IPS DF 6.9 (cell line): ENCODE results near the gene NACC2.

Experiments
- DNase-seq: peaks from one replicate; pipeline ENCODE4 v3.0.0-alpha.2; 2013; ENCODE audit warnings: low read depth, low spot score
- H3K27ac ChIP-seq: one replicate; pipeline ENCODE4 v1.5.1; 2013; ENCODE audit warnings: low read length, control low read depth
- H3K27me3 ChIP-seq: 2 replicates; pipeline ENCODE4 v1.6.1; 2013; ENCODE audit warnings: mild to moderate bottlenecking, low read length; ENCODE audit not compliant: control insufficient read depth, insufficient read depth
- H3K36me3 ChIP-seq: 2 replicates; pipeline ENCODE4 v1.6.1; 2013; ENCODE audit warnings: low read length; ENCODE audit not compliant: control insufficient read depth, insufficient read depth
- H3K4me1 ChIP-seq: 2 replicates; pipeline ENCODE4 v1.6.1; 2013; ENCODE audit warnings: low read length; ENCODE audit not compliant: control insufficient read depth, insufficient read depth
- H3K4me3 ChIP-seq: 2 replicates; pipeline ENCODE4 v1.5.1; 2013; ENCODE audit warnings: mild to moderate bottlenecking, low read length
- H3K9me3 ChIP-seq: 2 replicates; pipeline ENCODE4 v1.6.1; 2013; ENCODE audit warnings: low read length, inconsistent platforms; ENCODE audit not compliant: control insufficient read depth, insufficient read depth
- WGBS: extraction: QIAGEN DNeasy Blood & Tissue Kit; methylation state at CpG from one replicate; pipeline ENCODE4 v1.1.7; 2013; ENCODE audit warnings: mixed read lengths, missing lambda C conversion rate; ENCODE audit not compliant: insufficient read length, insufficient coverage; 5-methylcytosine and 5-hydroxymethylcytosine counted together

Gene NACC2

DNA sequence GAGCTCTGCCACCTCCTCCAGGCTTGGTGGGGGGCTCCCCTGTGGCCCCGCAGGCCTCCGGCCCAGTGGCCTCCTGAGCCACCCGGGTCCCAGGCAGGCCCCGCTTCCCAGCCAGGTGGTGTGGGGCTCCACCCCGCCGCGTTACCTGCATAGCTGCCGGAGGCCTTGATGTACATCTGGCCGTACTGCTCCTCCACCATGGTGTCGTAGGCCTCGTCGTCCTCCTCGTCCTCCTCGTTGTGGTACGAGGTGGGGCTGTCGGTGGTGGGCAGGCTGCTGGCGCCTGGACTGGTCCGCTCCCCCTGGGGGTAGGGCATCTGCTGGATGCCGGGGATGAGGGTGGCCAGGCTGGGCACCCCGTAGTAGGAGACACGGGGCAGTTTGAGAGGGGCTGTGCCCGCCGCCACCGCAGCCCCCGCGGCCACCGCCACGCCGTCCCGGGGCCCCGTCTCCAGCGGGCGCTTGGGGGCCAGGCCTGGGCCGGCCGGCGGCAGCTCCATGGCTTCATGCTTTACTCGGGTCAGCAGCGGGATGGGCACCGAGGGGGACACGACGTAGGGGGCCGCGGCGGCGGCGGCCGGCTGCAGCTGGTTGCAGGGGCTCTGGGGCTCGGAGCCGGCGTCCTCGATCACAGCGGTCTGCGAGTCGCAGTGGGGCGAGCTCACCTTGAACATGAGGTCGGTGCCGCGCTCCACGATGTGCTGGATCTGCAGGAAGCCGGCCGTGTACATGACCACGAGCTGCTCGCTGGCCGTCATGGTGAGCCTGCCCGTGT is 45.4 kb downstream of the NACC2 start:
- DNase-seq, result no peak
- H3K27me3 ChIP-seq, result no peaks in the 10 kb centered on the region

DNA sequence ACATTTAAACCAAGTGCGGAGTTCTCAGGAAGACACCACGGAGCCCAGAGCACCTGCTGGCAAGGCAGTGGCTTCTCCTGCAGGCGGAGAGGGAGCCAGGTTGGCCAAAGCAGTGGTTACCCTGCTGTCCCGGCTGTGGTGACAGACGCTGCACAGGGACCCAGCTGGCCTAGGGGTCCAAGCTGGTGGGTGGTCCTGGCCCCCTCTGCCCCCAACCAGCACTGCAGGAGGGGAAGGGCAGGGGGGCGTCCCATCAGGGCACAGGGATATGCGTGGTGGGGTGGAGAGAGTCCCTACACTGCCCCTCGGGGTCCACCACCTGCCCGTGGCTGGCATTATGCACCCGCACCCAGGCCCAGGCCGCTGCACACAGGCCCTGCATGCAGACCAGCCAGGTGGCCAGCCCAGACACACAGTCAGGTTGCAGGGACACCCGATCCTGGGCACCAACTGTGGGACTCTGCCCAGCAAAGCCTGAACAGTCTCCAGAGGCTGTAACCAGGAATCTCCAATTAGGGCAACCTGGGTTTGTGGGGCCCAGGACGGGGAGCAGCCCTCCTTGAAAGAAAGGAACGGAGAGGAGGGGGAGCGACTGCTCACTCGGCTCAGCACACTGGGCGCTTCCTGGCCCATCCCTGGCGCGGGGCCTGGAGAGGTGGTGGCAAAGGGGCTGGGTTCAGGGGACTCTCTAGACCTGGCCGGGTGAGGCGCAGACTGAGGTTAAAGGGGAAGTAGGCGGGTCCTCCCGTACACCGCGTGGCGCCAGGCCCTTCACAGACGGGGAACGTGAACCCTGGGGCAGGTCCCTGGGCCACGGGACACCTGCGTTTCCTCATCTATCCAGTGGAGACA is 46.3 kb downstream of the NACC2 start:
- no peak overlapping the region for H3K27ac ChIP-seq
- no peak overlapping the region for H3K4me3 ChIP-seq
- WGBS, result no CpG with 5 or more reads among the region's 30 CpGs
- no peaks in the 10 kb centered on the region for H3K27me3 ChIP-seq
- H3K4me1 ChIP-seq, result peaks cover 17% of the 10 kb centered on the region
- peaks cover 3% of the 10 kb centered on the region; the same call in 1 of the 2 replicates for H3K36me3 ChIP-seq
- H3K9me3 ChIP-seq, result no peaks in the 10 kb centered on the region
- DNase-seq, result no peak

More for the DNA sequence above, 45.4 kb downstream of the NACC2 start:
- Histone ChIP-seq H3K36me3 (peaks cover 3% of the 10 kb centered on the region; the same call in 1 of the 2 replicates), H3K4me3 (no peak overlapping the region; the same call in 1 of the 2 replicates), H3K4me1 (peaks cover 17% of the 10 kb centered on the region), H3K9me3 (no peaks in the 10 kb centered on the region), H3K27ac (no peak overlapping the region)
- WGBS, result no CpG with 5 or more reads among the region's 65 CpGs

DNA sequence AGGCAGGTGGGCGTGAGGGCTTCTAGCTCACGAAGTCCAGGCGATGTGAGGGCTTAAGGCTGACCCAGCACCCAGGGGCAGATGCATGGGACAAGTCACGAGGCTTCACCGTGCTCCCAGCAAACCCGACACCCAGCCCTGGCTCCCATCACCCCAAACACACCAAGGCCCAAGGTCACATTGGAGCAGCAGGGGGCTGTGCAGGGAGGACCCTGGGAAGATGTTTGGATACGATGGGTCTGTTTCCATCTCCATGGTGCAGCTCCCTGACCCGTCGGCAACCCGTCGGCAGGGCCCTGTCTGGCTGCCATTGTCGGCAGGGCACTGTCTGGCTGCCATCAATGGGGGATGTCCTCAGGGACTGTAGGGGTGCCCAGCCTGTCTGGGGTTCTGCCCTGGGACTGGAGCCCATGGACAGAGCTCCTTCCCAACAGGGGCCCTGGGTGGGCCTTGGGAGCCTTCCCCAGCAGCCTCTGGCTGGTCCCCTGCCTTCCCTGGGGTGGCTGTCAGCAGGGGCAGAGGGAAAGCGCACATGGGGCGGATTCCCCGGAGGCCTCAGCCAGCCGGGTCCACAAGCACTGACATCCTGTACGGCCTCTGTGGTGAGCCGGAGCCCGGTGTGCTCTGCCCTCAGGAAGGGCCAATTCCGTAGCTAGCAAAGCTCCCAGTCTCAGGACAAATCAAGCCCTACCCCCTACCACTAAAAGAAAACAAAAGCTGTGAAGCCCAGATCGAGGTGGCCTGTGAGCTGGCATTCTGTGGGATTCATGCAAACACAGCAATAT is 47.1 kb downstream of the NACC2 start:
- Histone ChIP-seq H3K4me3 (no peak overlapping the region), H3K4me1 (peaks cover 13% of the 10 kb centered on the region), H3K36me3 (peaks cover 3% of the 10 kb centered on the region; the same call in 1 of the 2 replicates), H3K9me3 (no peaks in the 10 kb centered on the region), H3K27me3 (no peaks in the 10 kb centered on the region), H3K27ac (no peak overlapping the region)
- WGBS, result no CpG with 5 or more reads among the region's 21 CpGs
- no peak for DNase-seq

DNA sequence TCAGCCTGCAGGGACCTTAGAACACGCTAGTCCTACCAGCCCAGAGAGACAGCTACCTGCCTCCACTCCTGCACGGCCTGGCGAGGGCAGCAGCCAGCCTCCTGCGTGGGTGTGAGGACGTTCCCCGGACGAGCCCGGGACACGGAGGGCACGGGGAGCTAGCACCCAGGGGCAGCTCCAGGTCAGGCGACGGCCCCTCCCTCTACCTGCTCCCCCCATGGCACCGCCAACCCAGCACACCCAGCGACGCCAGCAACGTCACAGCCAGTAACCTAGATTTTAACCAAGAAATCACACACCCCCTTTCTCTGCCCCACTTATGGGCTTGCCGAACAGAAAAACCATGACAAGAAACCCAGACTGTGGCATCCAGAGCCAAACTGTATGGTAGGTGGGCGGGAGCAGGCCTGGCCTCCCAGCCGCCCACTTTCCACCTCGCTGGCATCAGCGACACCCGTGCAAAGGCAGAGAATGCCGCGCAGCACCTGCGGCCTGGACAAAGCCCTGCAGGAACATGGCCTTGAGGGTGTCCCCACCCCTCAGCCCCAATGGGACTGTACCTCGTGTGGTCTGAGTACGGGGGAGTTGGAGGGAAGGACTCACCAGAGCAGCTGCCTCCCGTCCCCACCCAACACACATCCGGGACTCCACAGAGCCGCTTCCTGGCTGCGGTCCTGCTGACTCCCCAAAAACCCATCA is 47.9 kb downstream of the NACC2 start:
- no peak overlapping the region for H3K27ac ChIP-seq
- no peak overlapping the region for H3K4me3 ChIP-seq
- no peaks in the 10 kb centered on the region for H3K27me3 ChIP-seq
- H3K9me3 ChIP-seq, result no peaks in the 10 kb centered on the region
- no CpG with 5 or more reads among the region's 31 CpGs for WGBS
- peaks cover 9% of the 10 kb centered on the region for H3K4me1 ChIP-seq
- peaks cover 3% of the 10 kb centered on the region; the same call in 1 of the 2 replicates for H3K36me3 ChIP-seq
- no peak for DNase-seq

DNA sequence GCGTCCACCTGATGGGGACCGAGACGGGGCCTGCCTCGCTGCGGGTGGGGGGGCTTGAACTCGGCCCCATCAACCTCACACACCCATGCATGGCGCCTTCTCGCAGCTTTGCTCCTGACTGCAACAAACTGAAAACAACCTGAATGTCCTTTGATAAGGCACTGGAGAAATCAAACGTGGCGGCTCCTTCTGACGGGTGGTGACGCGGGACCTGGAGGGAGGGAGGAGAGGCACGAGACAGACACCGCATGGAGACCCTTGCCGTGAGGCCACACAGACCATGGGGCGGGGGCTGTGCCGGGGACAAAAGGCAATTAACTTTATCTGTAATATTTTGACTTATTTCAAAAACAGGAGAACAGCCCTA is 48.6 kb downstream of the NACC2 start:
- peaks cover 9% of the 10 kb centered on the region for H3K4me1 ChIP-seq
- H3K27ac ChIP-seq, result no peak overlapping the region
- H3K36me3 ChIP-seq, result peaks cover 3% of the 10 kb centered on the region; the same call in 1 of the 2 replicates
- no peaks in the 10 kb centered on the region for H3K9me3 ChIP-seq
- WGBS, result no CpG with 5 or more reads among the region's 18 CpGs
- DNase-seq, result no peak
- no peak overlapping the region for H3K4me3 ChIP-seq
- no peaks in the 10 kb centered on the region for H3K27me3 ChIP-seq

DNA sequence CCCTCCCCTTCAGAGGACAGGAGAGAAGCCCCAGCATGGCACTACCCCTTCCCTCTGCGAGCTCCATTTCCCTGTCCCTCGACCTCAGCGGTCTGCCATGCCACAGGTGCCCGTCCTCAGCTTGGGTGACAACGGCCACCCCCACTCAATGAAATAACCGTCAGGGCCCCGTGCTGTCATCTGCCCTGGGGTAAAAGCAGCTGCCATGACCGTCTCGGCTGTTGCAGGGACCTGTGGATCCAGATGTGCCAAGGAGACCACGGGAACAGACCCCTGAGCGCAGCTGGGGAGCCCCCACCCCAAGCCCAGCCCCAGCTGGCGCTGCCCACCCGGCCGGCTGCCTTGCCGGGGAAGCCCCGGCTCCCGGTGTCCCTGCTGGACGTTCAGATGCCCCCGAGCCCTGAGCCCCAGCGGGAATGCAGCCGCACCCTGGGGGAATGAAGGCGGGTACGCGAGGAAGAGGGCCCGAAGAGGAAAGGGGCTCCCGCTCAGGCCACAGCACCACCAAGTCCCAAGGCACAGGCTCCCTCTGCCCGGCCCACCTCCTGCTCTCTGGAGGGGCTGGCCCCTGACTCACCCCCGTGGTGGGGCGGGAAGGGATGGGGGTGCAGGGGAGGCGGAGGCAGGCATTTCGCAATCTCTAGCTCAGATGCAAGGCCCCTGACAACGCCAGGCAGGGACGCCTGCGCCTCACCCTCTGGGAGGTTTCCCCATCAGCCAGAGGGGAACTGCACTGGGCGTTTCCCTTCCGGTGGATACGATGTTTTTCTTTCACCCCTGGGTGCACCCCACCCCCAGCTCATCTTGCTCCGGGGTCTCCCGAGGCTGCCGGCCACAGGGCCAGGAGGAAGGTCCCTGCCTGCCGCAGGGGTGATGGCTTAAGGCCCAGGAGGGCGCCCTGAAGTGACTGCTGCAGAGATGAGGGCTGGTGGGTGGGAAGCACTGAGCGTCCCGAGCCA is 49.2 kb downstream of the NACC2 start:
- Histone ChIP-seq H3K4me1 (peaks cover 9% of the 10 kb centered on the region), H3K27ac (no peak overlapping the region), H3K27me3 (no peaks in the 10 kb centered on the region), H3K36me3 (peaks cover 3% of the 10 kb centered on the region; the same call in 1 of the 2 replicates), H3K9me3 (no peaks in the 10 kb centered on the region), H3K4me3 (no peak overlapping the region)
- no peak for DNase-seq
- WGBS, result no CpG with 5 or more reads among the region's 44 CpGs

DNA sequence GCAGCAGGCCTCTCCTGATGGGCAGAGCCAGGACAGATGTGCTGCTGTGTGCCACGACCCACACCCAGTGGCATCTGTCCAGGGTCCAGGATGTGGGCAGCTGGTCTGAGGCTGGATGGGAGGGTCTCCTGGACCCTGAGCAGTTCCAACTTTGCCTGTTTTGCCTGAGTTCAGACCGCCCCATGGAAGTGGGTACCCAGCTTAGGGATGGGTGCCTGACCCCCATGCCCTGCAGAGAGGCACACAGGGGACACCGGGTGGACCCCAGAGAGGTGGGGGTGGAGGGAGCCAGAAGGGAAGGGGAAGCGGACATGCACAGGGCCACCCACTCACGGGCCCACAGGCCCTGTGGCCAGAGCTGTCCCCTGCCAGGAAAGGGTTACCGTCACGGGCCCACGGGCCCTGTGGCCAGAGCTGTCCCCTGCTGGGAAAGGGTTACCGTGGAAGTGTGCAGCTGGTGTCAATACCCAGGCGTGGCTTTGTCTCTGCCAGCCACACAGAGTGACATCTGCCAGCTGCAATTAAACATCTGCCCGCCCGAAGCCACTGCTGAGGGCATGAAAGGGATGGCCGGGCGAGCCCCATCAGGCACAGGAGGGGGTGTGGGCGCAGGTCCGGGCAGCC is 50.0 kb downstream of the NACC2 start:
- no CpG with 5 or more reads among the region's 16 CpGs for WGBS
- H3K36me3 ChIP-seq, result peaks cover 2% of the 10 kb centered on the region; the same call in 1 of the 2 replicates
- no peaks in the 10 kb centered on the region for H3K9me3 ChIP-seq
- H3K4me1 ChIP-seq, result peaks cover 7% of the 10 kb centered on the region
- H3K27me3 ChIP-seq, result no peaks in the 10 kb centered on the region
- H3K4me3 ChIP-seq, result no peak overlapping the region
- no peak overlapping the region for H3K27ac ChIP-seq
- DNase-seq, result no peak

DNA sequence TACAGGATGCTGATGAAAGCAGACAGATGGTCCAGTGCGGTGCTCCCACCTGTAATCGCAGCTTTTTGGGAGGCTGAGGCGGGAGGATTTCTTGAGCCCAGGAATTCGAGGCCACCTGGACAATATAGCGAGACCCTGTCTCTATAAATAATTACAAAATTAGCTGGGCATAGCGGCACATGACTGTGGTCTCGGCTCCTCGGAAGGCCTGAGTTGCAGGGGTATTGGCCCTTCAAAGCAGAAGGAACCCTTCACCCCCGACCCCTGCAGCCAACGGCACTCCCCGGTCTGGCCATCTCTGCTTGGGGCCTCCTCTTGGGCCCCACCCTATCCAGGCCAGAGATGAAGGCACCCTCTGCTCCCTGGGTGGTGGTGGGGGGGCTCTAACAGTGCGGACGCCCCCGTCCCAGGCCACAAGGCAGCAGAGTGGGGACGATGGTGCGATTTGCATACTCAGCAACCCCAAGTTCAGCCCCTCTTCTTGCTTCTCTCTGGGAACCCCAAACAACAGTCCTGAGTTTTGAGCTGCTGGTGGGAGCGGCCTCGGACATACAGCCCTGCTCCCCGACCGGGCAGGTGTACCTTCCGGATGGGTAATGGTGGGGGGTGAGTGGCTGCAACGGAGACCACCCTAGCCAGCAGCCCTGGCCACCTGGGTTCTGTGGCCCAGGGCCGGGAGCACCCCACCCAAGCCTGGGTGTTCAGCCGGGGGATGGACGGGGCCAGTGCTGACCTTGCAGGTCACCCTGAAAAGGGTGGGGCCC is 50.7 kb downstream of the NACC2 start:
- DNase-seq, result no peak
- WGBS, result no CpG with 5 or more reads among the region's 25 CpGs

More for the DNA sequence above, 50.7 kb downstream of the NACC2 start:
- H3K9me3 ChIP-seq, result no peaks in the 10 kb centered on the region
- H3K4me3 ChIP-seq, result no peak overlapping the region
- no peaks in the 10 kb centered on the region for H3K27me3 ChIP-seq
- no peak overlapping the region for H3K27ac ChIP-seq
- no peaks in the 10 kb centered on the region; the same call in 1 of the 2 replicates for H3K36me3 ChIP-seq
- H3K4me1 ChIP-seq, result peaks cover 6% of the 10 kb centered on the region
